DND-41 (cell line): ENCODE data around the gene NUDT2.

ENCODE experiments used
- CTCF ChIP-seq: IDR thresholded peaks from 2 replicates; pipeline ENCODE4 v1.5.1; 2012; ENCODE audit warnings: borderline replicate concordance, low read length, moderate library complexity, mild to moderate bottlenecking; ENCODE audit not compliant: poor library complexity, severe bottlenecking; ENCODE audit errors: extremely low read depth
- EZH2 ChIP-seq: IDR thresholded peaks from 3 replicates; pipeline ENCODE4 v1.6.1; 2012; ENCODE audit warnings: borderline replicate concordance, low read depth, mild to moderate bottlenecking, moderate library complexity, low read length, inconsistent platforms; ENCODE audit not compliant: severe bottlenecking

GRCh38 chr9:34374339-34374738 is 45.0 kb downstream of the NUDT2 start:
- TF ChIP-seq CTCF (no peak), EZH2 (no peak)
